ENCODE data around the gene TUBB4A.

- TF ChIP-seq CTCF (IDR thresholded peaks at IDR 0.05; ENCODE audit: poor library complexity) (no peak), EZH2 (IDR thresholded peaks at IDR 0.05; ENCODE audit: borderline replicate concordance) (no peak), EZH2phosphoT487 (IDR thresholded peaks at IDR 0.05; ENCODE audit: low read depth, severe bottlenecking, unreplicated experiment) (no peak)
These were observed 16.2 kb upstream of the TUBB4A start for GRCh38 chr19:6518145-6518911.
